Activated CD8-positive, alpha-beta memory T cell treated with anti-CD3 and anti-CD28 coated beads, Interleukin-2, amount 50 U/mL, for 4 hours (primary cell): ENCODE results near the gene ESR2.
"Not testable (repeated sequence)": the region's sequence is repeated elsewhere in the genome, so short reads cannot be mapped to it uniquely, and the experiment has no call there.

Experiments
- DNase-seq: peaks from one replicate; pipeline ENCODE4 v3.0.0-alpha.2; 2020

Gene ESR2

DNA sequence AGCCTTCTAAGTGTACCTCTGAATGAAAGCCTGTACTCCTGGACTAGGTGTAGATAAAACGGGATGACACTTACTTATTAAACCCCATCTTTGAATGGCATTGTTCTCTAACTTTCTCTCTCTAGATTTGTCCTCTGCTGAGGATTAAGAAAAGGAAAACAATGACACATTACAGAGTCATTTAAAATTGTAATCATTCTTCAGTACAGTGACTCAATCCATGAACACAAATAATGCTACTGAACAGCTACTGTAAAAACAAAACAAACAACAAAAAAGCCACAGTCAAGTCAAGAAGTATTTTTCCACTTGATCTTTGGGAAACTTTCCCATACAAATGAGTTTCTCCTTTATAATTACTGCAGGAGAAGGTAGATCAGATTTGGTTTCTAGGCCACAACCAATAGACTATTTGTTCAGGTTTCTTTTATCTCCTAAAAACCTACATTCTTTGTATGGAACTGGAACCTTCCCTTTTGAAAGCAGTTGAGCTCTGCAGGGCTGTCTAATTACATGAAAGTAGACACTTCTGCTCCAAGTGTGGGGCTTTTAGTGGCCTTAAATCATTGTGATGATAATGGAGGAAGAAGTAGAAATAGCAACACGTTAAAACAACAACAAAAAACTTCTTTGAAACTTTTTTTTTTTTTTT lies 219.1 kb downstream of the ESR2 start:
- DNase-seq, result no peak

- DNase-seq, result no peak
These were observed 224.4 kb downstream of the ESR2 start for GRCh38 chr14:64069634-64070359.

- no peak for DNase-seq
These were observed 229.7 kb downstream of the ESR2 start for GRCh38 chr14:64064447-64064846.

DNA sequence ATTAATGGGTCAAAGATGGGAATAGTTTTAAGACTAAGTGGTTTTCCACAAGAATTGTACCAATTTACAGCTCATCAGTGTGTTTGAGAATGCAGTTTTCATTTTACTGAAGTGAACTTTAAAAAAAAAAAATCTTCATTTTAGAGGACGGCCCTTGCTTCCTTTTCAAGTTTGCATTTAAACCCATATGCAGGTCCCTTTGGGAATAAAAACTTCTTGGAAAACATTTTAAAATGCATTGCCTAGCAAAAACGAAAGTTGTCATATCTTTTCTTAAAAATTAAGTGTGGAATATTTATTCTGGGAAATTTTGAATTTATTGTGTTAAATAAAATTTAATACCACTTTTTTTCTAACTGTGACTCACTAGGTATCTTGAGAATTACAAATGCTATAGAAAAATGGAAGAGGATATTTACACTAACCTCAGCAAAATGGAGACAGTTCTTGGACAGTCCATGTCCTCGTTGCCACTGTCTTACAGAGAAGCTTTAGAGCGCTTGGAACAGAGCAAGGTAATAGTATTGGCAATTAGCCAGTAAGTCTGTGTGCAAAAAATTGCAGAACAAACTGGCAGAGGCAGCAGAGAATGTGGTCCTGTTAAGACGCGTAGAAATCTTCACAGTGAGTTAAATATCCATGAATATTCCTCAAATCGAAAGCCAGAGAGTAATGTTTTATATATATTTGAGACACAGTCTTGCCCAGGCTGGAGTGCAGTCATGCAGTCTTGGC lies 231.6 kb downstream of the ESR2 start:
- DNase-seq, result no peak

GRCh38 chr14:64061706-64062105 lies 232.5 kb downstream of the ESR2 start:
- DNase-seq, result no peak

DNA sequence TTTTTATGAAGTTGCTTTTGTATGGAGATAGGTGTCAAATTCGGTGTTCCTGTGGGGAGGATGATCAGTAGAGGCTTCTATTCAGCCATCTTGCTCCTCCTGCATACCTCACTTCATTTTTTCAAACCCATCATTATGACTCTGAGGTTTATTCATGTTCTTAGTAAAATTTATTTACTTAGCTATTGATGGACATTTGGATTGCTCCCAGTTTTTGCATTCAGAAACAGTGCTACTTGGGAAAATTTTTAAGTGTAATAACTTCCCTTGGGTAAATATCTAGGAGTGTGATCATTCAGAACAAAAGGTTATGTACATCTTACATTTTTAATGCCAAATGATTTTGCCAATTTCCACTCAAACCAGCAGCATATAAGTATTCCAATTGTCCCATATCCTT lies 233.1 kb downstream of the ESR2 start:
- no peak for DNase-seq

DNA sequence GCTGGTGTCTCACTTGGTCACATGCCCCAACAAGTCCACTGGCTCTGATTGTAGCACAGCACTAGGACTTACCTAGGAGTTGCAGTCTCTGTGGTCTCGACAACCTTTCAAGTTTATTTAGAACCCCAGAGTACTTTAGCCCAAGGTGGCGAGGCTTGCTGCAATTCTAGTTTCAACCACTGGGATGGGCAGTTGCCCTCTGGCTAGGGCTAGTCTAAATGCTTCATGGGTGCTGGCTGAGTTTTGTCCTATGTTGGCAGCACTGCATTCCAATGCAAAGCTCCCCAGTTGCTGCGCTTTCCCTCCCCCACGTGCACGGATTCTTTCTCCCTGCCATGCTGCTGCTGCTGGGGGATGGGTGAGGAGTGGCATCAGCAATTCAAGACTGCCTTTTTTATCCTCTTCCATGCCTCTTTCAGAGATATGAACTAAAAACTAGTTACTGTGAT lies 233.5 kb downstream of the ESR2 start:
- DNase-seq, result no peak

DNA sequence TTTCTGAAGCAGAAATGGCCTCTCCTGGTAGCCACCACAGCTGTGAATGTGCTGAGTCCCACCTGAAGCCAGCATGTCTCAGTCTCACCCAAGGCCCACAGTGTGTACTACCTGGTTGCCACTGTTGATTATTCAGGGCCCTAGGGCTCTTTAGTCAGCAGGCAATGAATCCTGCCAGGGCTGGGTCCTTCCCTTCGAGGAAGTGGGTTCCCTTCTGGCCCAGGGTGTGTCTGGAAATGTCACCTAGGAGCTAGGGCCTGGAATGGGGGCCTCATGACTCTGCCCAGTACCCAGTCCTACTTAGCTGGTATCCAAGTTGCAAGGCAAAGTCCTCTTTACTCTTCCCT lies 234.0 kb downstream of the ESR2 start:
- DNase-seq, result no peak

GRCh38 chr14:64059454-64060198 lies 234.5 kb downstream of the ESR2 start:
- DNase-seq, result no peak

DNA sequence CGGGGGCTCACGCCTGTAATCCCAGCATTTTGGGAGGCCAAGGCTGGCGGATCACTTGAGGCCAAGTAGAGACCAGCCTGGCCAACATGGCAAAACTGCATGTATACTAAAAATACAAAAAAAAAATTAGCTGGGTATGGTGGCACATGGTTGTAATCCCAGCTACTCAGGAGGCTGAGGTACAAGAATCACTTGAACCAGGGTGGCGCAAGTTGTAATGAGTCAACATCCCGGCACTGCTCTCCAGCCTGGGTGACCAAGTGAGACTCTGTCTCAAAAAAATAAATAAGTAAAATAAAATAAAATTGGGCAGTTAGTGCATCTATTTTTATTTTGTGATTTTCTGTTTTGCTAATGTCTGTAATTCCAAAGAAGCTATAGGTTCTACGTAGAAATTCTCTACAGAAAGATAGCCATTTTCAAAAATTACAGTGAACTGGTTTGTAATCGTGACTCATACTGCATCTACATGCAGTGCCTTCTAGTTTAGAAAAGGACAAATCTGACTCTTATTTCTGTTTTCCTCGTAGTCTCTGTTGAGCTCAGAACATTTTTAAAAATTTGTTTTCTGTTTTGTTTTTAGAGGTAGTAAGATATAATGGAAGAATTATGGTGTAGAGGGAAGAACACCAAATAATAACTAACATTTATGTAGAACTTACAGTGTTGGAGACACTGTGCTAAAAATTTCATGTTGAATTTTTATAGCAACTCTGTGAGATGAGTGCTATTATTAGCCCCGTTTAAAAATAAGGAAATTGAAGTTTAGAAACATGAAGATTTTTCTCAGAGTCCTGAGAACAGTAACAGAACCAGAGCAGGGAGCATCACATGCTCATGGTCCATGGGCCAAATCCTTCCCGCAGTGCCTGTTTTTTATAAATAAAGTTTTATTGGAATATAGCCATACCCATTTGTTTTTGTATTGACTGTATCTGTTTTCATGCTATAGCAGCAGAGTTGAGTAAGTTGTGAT lies 240.2 kb downstream of the ESR2 start:
- DNase-seq, result no peak

DNA sequence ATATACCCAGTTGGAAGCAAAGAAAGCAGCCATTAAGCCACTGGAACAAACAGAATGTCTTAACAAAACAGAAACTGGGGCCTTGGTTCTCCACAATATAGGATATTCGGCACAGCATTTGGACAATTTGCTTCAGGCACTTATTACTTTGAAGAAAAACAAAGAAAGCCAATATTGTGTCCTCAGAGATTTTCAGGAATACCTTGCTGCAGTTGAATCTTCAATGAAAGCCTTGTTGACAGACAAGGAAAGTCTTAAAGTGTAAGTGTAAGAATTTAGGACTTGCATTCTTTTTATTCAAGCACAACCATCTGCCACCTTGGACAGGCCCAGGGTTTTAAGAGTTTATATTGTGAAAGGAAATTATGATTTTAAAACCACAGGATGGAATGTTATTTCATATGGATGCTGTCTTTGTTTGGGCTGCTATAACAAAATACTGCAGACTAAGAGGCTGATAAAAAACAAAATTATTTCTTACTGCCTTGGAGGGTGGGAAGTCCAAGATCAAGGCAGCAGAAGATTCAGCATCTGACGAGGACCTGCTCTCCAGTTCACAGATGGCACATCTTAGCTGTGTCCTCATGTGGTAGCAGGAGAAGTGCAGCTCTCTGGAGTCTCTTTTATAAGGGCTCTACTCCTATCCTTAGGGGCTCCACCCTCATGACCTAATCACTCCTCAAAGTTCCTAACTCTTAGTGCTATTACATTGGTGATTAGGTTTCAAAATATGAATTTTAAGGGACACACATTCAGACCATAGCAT lies 244.4 kb downstream of the ESR2 start:
- DNase-seq, result no peak

DNA sequence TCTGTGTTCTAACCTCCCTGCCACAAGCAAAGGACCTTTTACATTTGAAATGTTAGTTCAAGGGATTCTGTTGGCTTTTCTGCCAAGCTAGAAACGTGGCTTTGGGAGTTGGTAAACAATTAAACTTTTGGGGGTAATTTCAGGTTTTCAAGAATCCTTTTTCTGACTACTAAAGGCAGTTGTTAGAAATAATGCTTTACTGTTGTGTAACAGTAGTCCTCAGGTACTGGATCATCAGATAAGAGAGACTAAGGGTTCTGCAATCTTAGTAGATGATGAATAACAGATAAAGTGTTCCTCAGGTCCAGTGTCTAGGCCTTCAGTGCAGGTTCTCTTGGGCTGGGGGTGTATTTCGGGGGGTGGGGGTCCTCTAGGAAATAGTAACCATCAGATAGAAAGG lies 249.1 kb downstream of the ESR2 start:
- DNase-seq, result no peak

GRCh38 chr14:64043296-64043695 lies 250.9 kb downstream of the ESR2 start:
- not testable (repeated sequence) for DNase-seq

GRCh38 chr14:64040044-64040443 lies 254.1 kb downstream of the ESR2 start:
- no peak for DNase-seq

DNA sequence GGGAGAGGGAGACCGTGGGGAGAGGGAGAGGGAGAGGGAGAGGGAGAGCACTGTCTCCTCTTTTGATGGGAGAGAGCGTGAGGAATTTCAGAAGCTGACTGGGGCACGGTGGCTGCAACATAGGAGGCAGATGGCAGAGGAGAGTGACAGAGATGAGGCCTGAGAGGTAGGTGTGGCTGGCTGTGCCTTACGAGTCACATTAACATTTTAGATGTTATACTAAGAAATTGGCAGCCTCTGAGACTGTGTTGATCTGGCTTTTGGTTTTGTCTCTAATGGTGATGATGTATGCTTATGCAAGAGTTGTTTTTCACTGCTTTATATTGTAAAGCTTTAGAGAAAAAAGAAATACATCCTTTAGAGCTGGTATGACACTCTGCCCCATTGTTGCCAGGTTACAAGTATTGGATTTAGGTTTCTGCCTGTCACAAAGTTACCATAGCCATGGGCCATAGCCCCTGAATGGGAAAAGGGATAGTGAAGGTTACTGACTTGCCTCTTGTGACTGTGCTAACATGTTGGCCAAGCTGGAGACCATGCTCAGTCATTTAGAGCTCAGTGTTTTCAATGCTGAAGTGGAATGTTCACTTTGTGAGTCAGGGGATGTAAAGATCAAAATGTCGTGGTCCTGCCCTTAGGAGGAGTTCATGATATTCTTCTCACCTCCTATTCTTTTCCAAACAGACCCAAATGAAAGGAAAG lies 255.2 kb downstream of the ESR2 start:
- no peak for DNase-seq

GRCh38 chr14:64037869-64038745 lies 256.1 kb downstream of the ESR2 start:
- DNase-seq, result not testable (repeated sequence)

- DNase-seq, result no peak
These were observed 259.0 kb downstream of the ESR2 start for GRCh38 chr14:64035143-64035542.
